Transverse colon (tissue), 4 donors: Measurements from ENCODE around the gene SOHLH2. TPM values are rescaled to one million over a fixed set of nuclear protein-coding genes. Genes with fewer than 3 reads are reported as not detected.

ENCODE experiments used
- DNase-seq: peaks from one replicate; pipeline ENCODE4 v3.0.0-alpha.2; 2019
- H3K27ac ChIP-seq, 4 donors: fragments of 200-600 bp; sonication (generic); 2 replicates each; pipeline ENCODE4 v1.5.1; 2016 to 2018; ENCODE audit warnings: inconsistent platforms in 4 of 4
- H3K27me3 ChIP-seq: fragments of 200-600 bp; sonication (generic); 2 replicates; pipeline ENCODE4 v1.5.1; 2017; ENCODE audit warnings: inconsistent platforms
- H3K36me3 ChIP-seq, 4 donors: fragments of 200-600 bp; sonication (generic); 2 replicates each; pipeline ENCODE4 v1.5.1; 2017 to 2019; ENCODE audit warnings: inconsistent platforms in 4 of 4
- H3K4me1 ChIP-seq, 4 donors: fragments of 200-600 bp; sonication (generic); 2 replicates each; pipeline ENCODE4 v1.5.1; 2017 to 2020; ENCODE audit warnings: inconsistent platforms in 4 of 4
- H3K4me3 ChIP-seq, 4 donors: fragments of 200-600 bp; sonication (generic); 1 replicate in 1 of 4; 2 replicates in 3 of 4; pipeline versions ENCODE4 v1.5.1 to v1.6.1; 2017 to 2019; ENCODE audit warnings: inconsistent platforms in 4 of 4
- H3K9me3 ChIP-seq, 2 donors: fragments of 200-600 bp; sonication (generic); 2 replicates each; pipeline ENCODE4 v1.5.1; 2017 to 2019; ENCODE audit warnings: inconsistent platforms in 2 of 2
- EP300 ChIP-seq: sonication (generic); formaldehyde crosslinking; IDR thresholded peaks from one replicate; pipeline ENCODE4 v1.6.1; 2017; ENCODE audit warnings: antibody characterized with exemption, low read depth
- POLR2A ChIP-seq: fragments of 450-650 bp; IDR thresholded peaks from one replicate; pipeline ENCODE4 v1.6.1; 2016; ENCODE audit warnings: antibody characterized with exemption, mild to moderate bottlenecking, moderate library complexity
- POLR2AphosphoS5 ChIP-seq, 3 donors: sonication (generic); formaldehyde crosslinking; IDR thresholded peaks; one replicate each; pipeline ENCODE4 v1.6.1; 2016; ENCODE audit warnings: antibody characterized with exemption in 3 of 3
- WGBS, 2 donors: methylation state at CpG; one replicate each; pipeline ENCODE4 v1.1.5; 2018; ENCODE audit warnings: low coverage in 1 of 2; 5-methylcytosine and 5-hydroxymethylcytosine counted together
- in situ Hi-C, 4 donors: fragments of 200-750 bp; cut with MboI; loops; one replicate each; pipeline versions ENCODE4 v1.15.0 to v1.15.1; 2017; ENCODE audit warnings: low sequenced_read_pairs in 3 of 4, low pct_ligation_motif_present in 1 of 4, low pct_unique_long_range_greater_than_20kb in 1 of 4
- intact Hi-C: fragments of 100-400 bp; cut with DNase I; formaldehyde crosslinking; loops from one replicate; pipeline ENCODE4 v1.15.1; 2023; ENCODE audit warnings: low total_unique reads
- total RNA-seq, 4 donors: library from RNA; depleted of rRNA; stranded (reverse); fragments of >200 nt; gene quantifications; one replicate each; pipeline ENCODE4 v1.1.0, GENCODE V29; 2016
- TF ChIP-seq, protein P1 (sequence below), 5 experiments: fragments of 200-600 bp in 3 of 5; fragments of 450-650 bp in 2 of 5; sonication (generic) in 3 of 5; IDR thresholded peaks; 1 replicate in 2 of 5; 2 replicates in 3 of 5; pipeline ENCODE4 v1.5.1; 2016 to 2017; ENCODE audit warnings: antibody characterized with exemption in 5 of 5, inconsistent platforms in 3 of 5, mild to moderate bottlenecking in 2 of 5, moderate library complexity in 1 of 5

SOHLH2 gene, protein sequence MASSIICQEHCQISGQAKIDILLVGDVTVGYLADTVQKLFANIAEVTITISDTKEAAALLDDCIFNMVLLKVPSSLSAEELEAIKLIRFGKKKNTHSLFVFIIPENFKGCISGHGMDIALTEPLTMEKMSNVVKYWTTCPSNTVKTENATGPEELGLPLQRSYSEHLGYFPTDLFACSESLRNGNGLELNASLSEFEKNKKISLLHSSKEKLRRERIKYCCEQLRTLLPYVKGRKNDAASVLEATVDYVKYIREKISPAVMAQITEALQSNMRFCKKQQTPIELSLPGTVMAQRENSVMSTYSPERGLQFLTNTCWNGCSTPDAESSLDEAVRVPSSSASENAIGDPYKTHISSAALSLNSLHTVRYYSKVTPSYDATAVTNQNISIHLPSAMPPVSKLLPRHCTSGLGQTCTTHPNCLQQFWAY
- under 1 TPM in 1 of 4 donors, not detected in 3; 0.27 TPM for total RNA-seq

DNA sequence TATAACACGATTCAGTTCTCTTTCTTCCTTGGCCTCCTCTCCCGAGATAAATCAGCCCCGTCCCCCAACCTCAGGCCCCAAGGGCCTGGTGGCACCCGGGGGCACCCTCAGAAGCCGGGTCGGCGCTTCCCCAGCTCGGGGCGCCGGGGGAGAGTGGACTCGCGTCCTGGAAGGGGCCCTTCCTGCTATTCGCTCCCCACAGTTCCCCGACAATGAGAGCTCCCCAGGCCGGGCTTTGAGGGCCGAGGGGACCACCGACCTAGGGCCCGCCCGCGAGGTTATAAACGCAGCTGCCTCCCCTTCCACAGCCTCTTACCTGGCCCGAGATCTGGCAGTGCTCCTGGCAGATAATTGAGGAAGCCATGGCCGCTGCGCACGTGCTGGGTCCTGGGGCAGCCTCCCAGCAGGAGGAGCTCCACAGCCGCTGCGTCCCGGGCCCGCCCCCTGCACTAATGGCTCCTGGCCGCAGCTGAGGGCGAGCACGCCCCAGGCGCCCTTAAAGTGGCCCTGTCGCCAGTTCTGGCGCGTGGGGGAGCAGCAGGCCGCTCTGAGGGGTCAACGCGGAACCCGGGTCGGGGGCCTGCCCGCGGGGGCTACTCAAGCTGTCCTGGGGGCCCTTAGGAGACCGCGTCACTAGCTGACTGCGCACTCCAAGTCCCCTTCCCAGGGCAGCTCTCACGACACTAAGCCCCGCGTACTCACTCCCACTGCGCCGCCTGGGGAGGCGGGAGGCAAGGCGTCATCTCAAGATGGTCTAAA lies at the start of gene SOHLH2:
Gene SOHLH2, minus strand, starts transcription at position 394 of the 759 bp plus-strand sequence. Its CDS starts 30 bp downstream, at position 364.
- no peak within 1 kb of the TSS for H3K4me3 ChIP-seq
- no peaks in the 10 kb centered on the region for H3K27me3 ChIP-seq
- 75 to 92% methylated on average over 12 to 53 of the region's 53 CpGs for WGBS, 2 donors
- no peaks in the 10 kb centered on the region for H3K36me3 ChIP-seq
- no peaks in the 10 kb centered on the region for H3K9me3 ChIP-seq
- intact Hi-C loops, result no loop called here
- H3K4me1 ChIP-seq, result no peaks in the 10 kb centered on the region
- TF ChIP-seq, protein P1, sequence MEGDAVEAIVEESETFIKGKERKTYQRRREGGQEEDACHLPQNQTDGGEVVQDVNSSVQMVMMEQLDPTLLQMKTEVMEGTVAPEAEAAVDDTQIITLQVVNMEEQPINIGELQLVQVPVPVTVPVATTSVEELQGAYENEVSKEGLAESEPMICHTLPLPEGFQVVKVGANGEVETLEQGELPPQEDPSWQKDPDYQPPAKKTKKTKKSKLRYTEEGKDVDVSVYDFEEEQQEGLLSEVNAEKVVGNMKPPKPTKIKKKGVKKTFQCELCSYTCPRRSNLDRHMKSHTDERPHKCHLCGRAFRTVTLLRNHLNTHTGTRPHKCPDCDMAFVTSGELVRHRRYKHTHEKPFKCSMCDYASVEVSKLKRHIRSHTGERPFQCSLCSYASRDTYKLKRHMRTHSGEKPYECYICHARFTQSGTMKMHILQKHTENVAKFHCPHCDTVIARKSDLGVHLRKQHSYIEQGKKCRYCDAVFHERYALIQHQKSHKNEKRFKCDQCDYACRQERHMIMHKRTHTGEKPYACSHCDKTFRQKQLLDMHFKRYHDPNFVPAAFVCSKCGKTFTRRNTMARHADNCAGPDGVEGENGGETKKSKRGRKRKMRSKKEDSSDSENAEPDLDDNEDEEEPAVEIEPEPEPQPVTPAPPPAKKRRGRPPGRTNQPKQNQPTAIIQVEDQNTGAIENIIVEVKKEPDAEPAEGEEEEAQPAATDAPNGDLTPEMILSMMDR (IDR thresholded peaks at IDR 0.05), result no peak
- TF ChIP-seq POLR2A (no peak), EP300 (no peak), POLR2AphosphoS5 (IDR thresholded peaks at IDR 0.05) (no peak)
- DNase-seq, result no peak
- in situ Hi-C loops, result no loop called here
- H3K27ac ChIP-seq, result no peak within 1 kb of the TSS

DNA sequence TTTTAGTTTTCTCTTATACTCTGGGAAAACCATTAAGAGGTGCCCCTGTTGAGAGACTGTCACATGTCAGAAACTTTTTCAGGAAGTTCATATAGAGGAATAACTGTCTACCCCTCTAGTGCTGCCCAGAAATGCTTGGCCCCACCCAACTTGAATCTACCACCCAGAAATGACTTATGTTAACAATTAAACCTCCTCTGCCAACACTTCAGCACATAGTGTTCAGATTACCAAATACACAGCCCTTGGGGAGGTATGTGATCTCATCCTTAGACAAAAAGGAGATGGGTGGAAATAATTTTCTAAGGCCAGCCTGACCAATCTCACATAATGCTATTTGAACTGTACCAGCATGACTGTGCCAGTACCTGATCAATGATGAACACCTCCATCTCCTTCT lies 47.6 kb upstream of the SOHLH2 start:
- Histone ChIP-seq H3K4me1 (no peaks in the 10 kb centered on the region), H3K27ac (no peak overlapping the region), H3K27me3 (no peaks in the 10 kb centered on the region), H3K9me3 (no peaks in the 10 kb centered on the region), H3K4me3 (no peak overlapping the region), H3K36me3 (no peaks in the 10 kb centered on the region)
- TF ChIP-seq, protein P1 (IDR thresholded peaks at IDR 0.05), result no peak
- TF ChIP-seq POLR2A (no peak), EP300 (no peak), POLR2AphosphoS5 (IDR thresholded peaks at IDR 0.05) (no peak)
- intact Hi-C loops, result no loop called here
- DNase-seq, result no peak
- in situ Hi-C loops, result loop anchor here in 2 of 4 donors (25.0 kb wide), 2 partner anchors 275 to 475 kb away; no protein-coding TSS in a partner anchor

GRCh38 chr13:36261011-36261410 lies 46.7 kb upstream of the SOHLH2 start:
- Histone ChIP-seq H3K4me3 (no peak overlapping the region), H3K27me3 (no peaks in the 10 kb centered on the region), H3K36me3 (no peaks in the 10 kb centered on the region), H3K4me1 (no peaks in the 10 kb centered on the region), H3K27ac (no peak overlapping the region), H3K9me3 (no peaks in the 10 kb centered on the region)
- TF ChIP-seq, protein P1 (IDR thresholded peaks at IDR 0.05), result no peak
- TF ChIP-seq POLR2A, result no peak
- TF ChIP-seq POLR2AphosphoS5 (IDR thresholded peaks at IDR 0.05), result no peak
- no peak for TF ChIP-seq EP300
- intact Hi-C loops, result no loop called here
- DNase-seq, result no peak
- in situ Hi-C loops, result loop anchor here in 2 of 4 donors (25.0 kb wide), 2 partner anchors 274 to 476 kb away; no protein-coding TSS in a partner anchor
- WGBS, 2 donors, result 87% methylated on average over 3 of the region's 3 CpGs; no CpG with 5 or more reads in 1 of the 2 donors
